Transverse colon (tissue), 4 donors: ENCODE data around the gene PID1. TPM values are rescaled to one million over a fixed set of nuclear protein-coding genes. Genes with fewer than 3 reads are reported as not detected.

Source experiments
- DNase-seq: peaks from one replicate; pipeline ENCODE4 v3.0.0-alpha.2; 2019
- H3K27ac ChIP-seq, 4 donors: fragments of 200-600 bp; sonication (generic); 2 replicates each; pipeline ENCODE4 v1.5.1; 2016 to 2018; ENCODE audit warnings: inconsistent platforms in 4 of 4
- H3K27me3 ChIP-seq: fragments of 200-600 bp; sonication (generic); 2 replicates; pipeline ENCODE4 v1.5.1; 2017; ENCODE audit warnings: inconsistent platforms
- H3K36me3 ChIP-seq, 4 donors: fragments of 200-600 bp; sonication (generic); 2 replicates each; pipeline ENCODE4 v1.5.1; 2017 to 2019; ENCODE audit warnings: inconsistent platforms in 4 of 4
- H3K4me1 ChIP-seq, 4 donors: fragments of 200-600 bp; sonication (generic); 2 replicates each; pipeline ENCODE4 v1.5.1; 2017 to 2020; ENCODE audit warnings: inconsistent platforms in 4 of 4
- H3K4me3 ChIP-seq, 4 donors: fragments of 200-600 bp; sonication (generic); 1 replicate in 1 of 4; 2 replicates in 3 of 4; pipeline versions ENCODE4 v1.5.1 to v1.6.1; 2017 to 2019; ENCODE audit warnings: inconsistent platforms in 4 of 4
- H3K9me3 ChIP-seq, 2 donors: fragments of 200-600 bp; sonication (generic); 2 replicates each; pipeline ENCODE4 v1.5.1; 2017 to 2019; ENCODE audit warnings: inconsistent platforms in 2 of 2
- EP300 ChIP-seq: sonication (generic); formaldehyde crosslinking; IDR thresholded peaks from one replicate; pipeline ENCODE4 v1.6.1; 2017; ENCODE audit warnings: antibody characterized with exemption, low read depth
- POLR2A ChIP-seq: fragments of 450-650 bp; IDR thresholded peaks from one replicate; pipeline ENCODE4 v1.6.1; 2016; ENCODE audit warnings: antibody characterized with exemption, mild to moderate bottlenecking, moderate library complexity
- POLR2AphosphoS5 ChIP-seq, 3 donors: sonication (generic); formaldehyde crosslinking; IDR thresholded peaks; one replicate each; pipeline ENCODE4 v1.6.1; 2016; ENCODE audit warnings: antibody characterized with exemption in 3 of 3
- WGBS, 2 donors: methylation state at CpG; one replicate each; pipeline ENCODE4 v1.1.5; 2018; ENCODE audit warnings: low coverage in 1 of 2; 5-methylcytosine and 5-hydroxymethylcytosine counted together
- in situ Hi-C, 4 donors: fragments of 200-750 bp; cut with MboI; loops; one replicate each; pipeline versions ENCODE4 v1.15.0 to v1.15.1; 2017; ENCODE audit warnings: low sequenced_read_pairs in 3 of 4, low pct_ligation_motif_present in 1 of 4, low pct_unique_long_range_greater_than_20kb in 1 of 4
- intact Hi-C: fragments of 100-400 bp; cut with DNase I; formaldehyde crosslinking; loops from one replicate; pipeline ENCODE4 v1.15.1; 2023; ENCODE audit warnings: low total_unique reads
- total RNA-seq, 4 donors: library from RNA; depleted of rRNA; stranded (reverse); fragments of >200 nt; gene quantifications; one replicate each; pipeline ENCODE4 v1.1.0, GENCODE V29; 2016
- TF ChIP-seq, protein P1 (sequence below), 5 experiments: fragments of 200-600 bp in 3 of 5; fragments of 450-650 bp in 2 of 5; sonication (generic) in 3 of 5; IDR thresholded peaks; 1 replicate in 2 of 5; 2 replicates in 3 of 5; pipeline ENCODE4 v1.5.1; 2016 to 2017; ENCODE audit warnings: antibody characterized with exemption in 5 of 5, inconsistent platforms in 3 of 5, mild to moderate bottlenecking in 2 of 5, moderate library complexity in 1 of 5

Gene PID1
- total RNA-seq, 4 donors from 2014 or later: 21.6 to 54.6 (median 27.9) TPM

GRCh38 chr2:229153951-229154350, 117.1 kb downstream of the PID1 start:
- Histone ChIP-seq H3K36me3 (no peaks in the 10 kb centered on the region), H3K27me3 (no peaks in the 10 kb centered on the region), H3K27ac (peak overlapping the region; percentile 54 to 73 (median 64)), H3K4me1 (peaks cover 0 to 49% (median 10%) of the 10 kb centered on the region in 4 donors), H3K4me3 (no peak overlapping the region), H3K9me3 (no peaks in the 10 kb centered on the region)
- TF ChIP-seq POLR2AphosphoS5 (IDR thresholded peaks at IDR 0.05) (no peak), POLR2A (no peak), EP300 (no peak)
- TF ChIP-seq, protein P1, sequence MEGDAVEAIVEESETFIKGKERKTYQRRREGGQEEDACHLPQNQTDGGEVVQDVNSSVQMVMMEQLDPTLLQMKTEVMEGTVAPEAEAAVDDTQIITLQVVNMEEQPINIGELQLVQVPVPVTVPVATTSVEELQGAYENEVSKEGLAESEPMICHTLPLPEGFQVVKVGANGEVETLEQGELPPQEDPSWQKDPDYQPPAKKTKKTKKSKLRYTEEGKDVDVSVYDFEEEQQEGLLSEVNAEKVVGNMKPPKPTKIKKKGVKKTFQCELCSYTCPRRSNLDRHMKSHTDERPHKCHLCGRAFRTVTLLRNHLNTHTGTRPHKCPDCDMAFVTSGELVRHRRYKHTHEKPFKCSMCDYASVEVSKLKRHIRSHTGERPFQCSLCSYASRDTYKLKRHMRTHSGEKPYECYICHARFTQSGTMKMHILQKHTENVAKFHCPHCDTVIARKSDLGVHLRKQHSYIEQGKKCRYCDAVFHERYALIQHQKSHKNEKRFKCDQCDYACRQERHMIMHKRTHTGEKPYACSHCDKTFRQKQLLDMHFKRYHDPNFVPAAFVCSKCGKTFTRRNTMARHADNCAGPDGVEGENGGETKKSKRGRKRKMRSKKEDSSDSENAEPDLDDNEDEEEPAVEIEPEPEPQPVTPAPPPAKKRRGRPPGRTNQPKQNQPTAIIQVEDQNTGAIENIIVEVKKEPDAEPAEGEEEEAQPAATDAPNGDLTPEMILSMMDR (IDR thresholded peaks at IDR 0.05): no peak
- in situ Hi-C loops (no loop called here), intact Hi-C loops (no loop called here)
- DNase-seq: no peak
- 71 to 81% methylated on average over 4 of the region's 4 CpGs for WGBS, 2 donors

DNA sequence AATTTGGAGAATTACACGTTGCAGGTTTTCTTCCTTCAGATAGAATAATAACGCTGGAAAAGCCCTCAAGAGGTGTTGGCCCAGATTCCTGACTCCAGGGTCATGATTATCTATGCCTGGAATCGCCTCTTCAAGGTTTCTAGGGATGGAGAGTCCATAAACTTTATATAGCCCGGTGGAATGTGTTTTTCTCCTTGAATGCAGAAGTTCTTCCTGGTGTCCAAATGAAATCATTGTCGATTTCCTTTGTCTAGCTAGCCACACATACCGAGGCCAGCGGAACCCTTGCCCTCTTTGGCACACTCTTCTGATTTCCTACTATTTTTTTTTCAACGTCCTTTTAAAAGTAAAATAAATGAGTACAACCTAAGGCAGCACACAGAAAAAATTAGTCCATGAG, 117.8 kb downstream of the PID1 start:
- Histone ChIP-seq H3K4me3 (no peak overlapping the region), H3K36me3 (no peaks in the 10 kb centered on the region), H3K4me1 (peaks cover 0 to 42% (median 8%) of the 10 kb centered on the region in 4 donors), H3K9me3 (no peaks in the 10 kb centered on the region), H3K27ac (peak overlapping the region; percentile 54 to 73 (median 64)), H3K27me3 (no peaks in the 10 kb centered on the region)
- 36 to 44% methylated on average over 5 to 8 of the region's 8 CpGs for whole genome bisulfite sequencing, 2 donors
- intact Hi-C loops: no loop called here
- in situ Hi-C loops: no loop called here
- peak; percentile 62 for DNase-seq
- peak in 2 of 3 donors; percentile 37 to 46 for TF ChIP-seq POLR2AphosphoS5 (IDR thresholded peaks at IDR 0.05)
- TF ChIP-seq POLR2A: no peak
- TF ChIP-seq EP300: no peak

DNA sequence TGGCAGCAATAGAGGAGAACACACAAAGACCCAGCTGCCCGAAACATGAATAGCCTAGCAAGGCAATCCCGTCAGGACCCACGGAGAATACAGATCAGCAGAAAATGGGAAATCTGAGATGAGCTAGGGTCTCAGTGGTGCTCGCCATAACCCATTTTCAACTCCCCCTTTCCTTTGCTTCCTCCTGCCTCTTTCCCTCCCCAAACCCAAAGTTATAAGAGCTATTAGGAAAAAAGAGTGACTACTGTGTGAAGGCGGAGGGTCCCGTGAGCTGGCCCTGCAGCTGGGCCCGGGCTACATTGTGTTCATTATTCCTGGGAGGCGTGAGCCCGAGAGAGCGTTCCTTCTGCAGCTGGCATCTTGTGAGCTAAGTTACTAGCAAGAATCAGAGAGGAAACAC, 118.4 kb downstream of the PID1 start:
- DNase-seq: no peak
- no peaks in the 10 kb centered on the region for H3K36me3 ChIP-seq
- TF ChIP-seq, protein P1 (IDR thresholded peaks at IDR 0.05): no peak
- no peak for TF ChIP-seq EP300
- no peak for TF ChIP-seq POLR2A
- TF ChIP-seq POLR2AphosphoS5 (IDR thresholded peaks at IDR 0.05): no peak
- peak overlapping the region; percentile 54 to 71 (median 62) for H3K27ac ChIP-seq
- H3K9me3 ChIP-seq: no peaks in the 10 kb centered on the region
- intact Hi-C loops: no loop called here
- 78 to 90% methylated on average over 3 to 10 of the region's 10 CpGs for WGBS, 2 donors
- in situ Hi-C loops: no loop called here
- peaks cover 0 to 36% (median 8%) of the 10 kb centered on the region in 4 donors for H3K4me1 ChIP-seq
- H3K27me3 ChIP-seq: no peaks in the 10 kb centered on the region
- no peak overlapping the region for H3K4me3 ChIP-seq

DNA sequence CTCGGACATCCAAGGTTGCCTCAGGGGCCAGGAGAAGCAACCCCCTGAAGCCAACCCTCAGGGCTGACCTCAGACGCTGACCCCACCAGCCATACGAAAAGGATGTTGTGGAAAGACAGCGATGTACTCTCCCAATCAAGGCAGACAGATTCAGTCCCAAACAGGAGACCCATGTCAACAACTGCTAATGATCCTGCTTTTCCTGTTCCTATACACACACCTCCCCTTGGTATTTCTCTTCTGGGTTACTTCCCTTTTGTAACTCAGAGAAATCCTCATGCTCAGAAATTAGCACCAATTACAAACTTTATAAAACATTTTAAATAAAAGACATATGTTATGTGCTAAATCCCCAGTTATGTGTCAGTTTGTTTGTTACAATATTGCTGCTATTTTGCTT, 120.8 kb downstream of the PID1 start:
- Histone ChIP-seq H3K4me1 (peaks cover 0 to 26% (median 8%) of the 10 kb centered on the region in 4 donors), H3K36me3 (no peaks in the 10 kb centered on the region), H3K4me3 (no peak overlapping the region), H3K9me3 (peaks cover 0 to 3% of the 10 kb centered on the region in 2 donors), H3K27ac (no peak overlapping the region), H3K27me3 (no peaks in the 10 kb centered on the region)
- DNase-seq: no peak
- 71 to 74% methylated on average over 4 of the region's 4 CpGs for WGBS, 2 donors
- intact Hi-C loops (loop anchor here (2.0 kb wide), 1 partner anchor 68 kb away; no protein-coding TSS in a partner anchor), in situ Hi-C loops (no loop called here)
- TF ChIP-seq POLR2A (no peak), POLR2AphosphoS5 (IDR thresholded peaks at IDR 0.05) (no peak), EP300 (no peak)
- TF ChIP-seq, protein P1 (IDR thresholded peaks at IDR 0.05): no peak
